BE2C (cell line): Measurements from ENCODE around the gene RALBP1.
"Not testable (repeated sequence)": the region's sequence is repeated elsewhere in the genome, so short reads cannot be mapped to it uniquely, and the experiment has no call there.

Source experiments
- DNase-seq: peaks from one replicate; pipeline ENCODE4 v3.0.0-alpha.2; 2020
- H3K27me3 ChIP-seq: fragments of 250-450 bp; sonication (Bioruptor Pico); 2 replicates; pipeline ENCODE4 v1.5.1; 2020; ENCODE audit warnings: mild to moderate bottlenecking
- H3K36me3 ChIP-seq: fragments of 250-450 bp; sonication (Bioruptor Pico); 2 replicates; pipeline ENCODE4 v1.5.1; 2020; ENCODE audit warnings: mild to moderate bottlenecking
- H3K4me1 ChIP-seq: fragments of 250-450 bp; sonication (Bioruptor Pico); 2 replicates; pipeline ENCODE4 v1.5.1; 2020
- H3K4me3 ChIP-seq: 2 replicates; pipeline ENCODE4 v1.5.1; 2011; ENCODE audit warnings: low read depth, low read length
- H3K9me3 ChIP-seq: fragments of 250-450 bp; sonication (Bioruptor Pico); 2 replicates; pipeline ENCODE4 v1.5.1; 2020
- CTCF ChIP-seq: IDR thresholded peaks from 2 replicates; pipeline ENCODE4 v1.5.1; 2012; ENCODE audit warnings: mild to moderate bottlenecking, low read depth, low read length

Gene RALBP1

DNA sequence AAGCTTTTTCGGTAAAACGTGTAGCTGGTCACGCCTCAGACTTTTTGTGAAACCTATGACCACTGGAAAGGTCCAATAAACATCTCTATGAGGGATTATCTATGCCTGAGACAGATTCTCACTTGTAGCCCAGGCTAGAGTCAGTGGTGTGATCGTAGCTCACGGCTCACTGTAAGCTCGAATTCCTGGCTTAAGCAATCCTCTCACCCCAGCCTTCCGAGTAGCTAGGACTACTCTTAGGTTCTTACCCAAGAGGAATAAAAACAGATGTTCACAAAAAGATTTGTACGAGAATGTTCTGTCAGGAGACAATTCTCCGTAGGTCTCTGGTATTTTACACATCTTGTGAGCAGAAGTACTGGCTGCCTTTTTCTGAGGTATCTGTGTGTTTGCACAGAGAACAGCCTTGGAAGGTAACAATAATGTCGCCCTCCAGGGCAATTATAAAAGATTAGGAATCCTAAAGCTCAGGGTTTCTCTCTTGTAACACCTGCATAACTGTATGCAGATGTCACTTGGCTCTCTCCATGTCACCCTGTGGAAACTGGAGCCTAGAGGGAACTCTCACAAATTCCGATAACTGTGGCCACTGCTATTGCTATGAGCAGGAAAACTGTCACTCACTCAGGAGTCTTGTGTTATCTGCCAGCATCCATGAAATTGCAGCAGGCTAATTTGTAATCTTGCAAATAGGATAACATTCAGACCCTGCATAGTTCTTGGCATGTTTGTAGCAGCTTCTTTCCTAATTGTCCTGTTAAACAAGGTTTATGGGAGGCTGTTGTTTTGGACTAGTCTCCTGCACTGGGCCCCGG lies 25.5 kb upstream of the RALBP1 start:
- TF ChIP-seq CTCF = no peak
- Histone ChIP-seq H3K36me3 (no peaks in the 10 kb centered on the region), H3K9me3 (no peaks in the 10 kb centered on the region), H3K4me1 (no peaks in the 10 kb centered on the region), H3K27me3 (no peaks in the 10 kb centered on the region), H3K4me3 (no peak overlapping the region)
- no peak for DNase-seq

GRCh38 chr18:9450920-9451319 lies 24.4 kb upstream of the RALBP1 start:
- not testable (repeated sequence) for H3K36me3 ChIP-seq, H3K4me1 ChIP-seq, DNase-seq, H3K4me3 ChIP-seq, H3K9me3 ChIP-seq, H3K27me3 ChIP-seq

DNA sequence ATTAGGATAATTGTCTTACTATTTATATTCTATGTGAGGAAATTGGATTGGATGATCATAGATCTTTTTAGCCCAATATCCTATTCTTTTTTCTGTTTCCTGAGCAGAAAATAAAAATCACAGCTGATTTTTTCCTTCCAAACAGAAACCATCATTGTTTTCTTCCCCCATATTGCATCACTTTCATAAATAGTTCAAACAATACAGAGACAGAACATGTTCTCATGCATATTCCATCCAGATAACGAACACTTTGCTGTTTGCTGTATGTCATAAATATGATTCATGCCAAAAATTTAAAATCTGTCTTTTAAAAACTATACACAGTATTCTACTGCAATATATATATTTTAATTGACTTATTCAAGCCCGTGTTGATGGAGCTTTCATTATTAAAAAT lies 22.0 kb upstream of the RALBP1 start:
- DNase-seq = no peak
- H3K36me3 ChIP-seq = no peaks in the 10 kb centered on the region
- H3K4me3 ChIP-seq = no peak overlapping the region
- H3K4me1 ChIP-seq = no peaks in the 10 kb centered on the region
- TF ChIP-seq CTCF = no peak
- H3K27me3 ChIP-seq = no peaks in the 10 kb centered on the region
- no peaks in the 10 kb centered on the region for H3K9me3 ChIP-seq

- H3K36me3 ChIP-seq = no peaks in the 10 kb centered on the region
- no peak for DNase-seq
- H3K9me3 ChIP-seq = no peaks in the 10 kb centered on the region
- TF ChIP-seq CTCF = no peak
- H3K27me3 ChIP-seq = no peaks in the 10 kb centered on the region
- H3K4me3 ChIP-seq = no peak overlapping the region
- H3K4me1 ChIP-seq = no peaks in the 10 kb centered on the region
Observed at GRCh38 chr18:9454061-9454703, 21.1 kb upstream of the RALBP1 start.

GRCh38 chr18:9455718-9456511 lies 19.4 kb upstream of the RALBP1 start:
- Histone ChIP-seq H3K4me1 (no peaks in the 10 kb centered on the region), H3K9me3 (no peaks in the 10 kb centered on the region), H3K27me3 (no peaks in the 10 kb centered on the region), H3K36me3 (no peaks in the 10 kb centered on the region), H3K4me3 (no peak overlapping the region)
- no peak for DNase-seq
- TF ChIP-seq CTCF = no peak

- no peaks in the 10 kb centered on the region for H3K27me3 ChIP-seq
- no peak for DNase-seq
- no peak for TF ChIP-seq CTCF
- no peak overlapping the region for H3K4me3 ChIP-seq
- H3K9me3 ChIP-seq = no peaks in the 10 kb centered on the region
- no peaks in the 10 kb centered on the region for H3K36me3 ChIP-seq
- no peaks in the 10 kb centered on the region for H3K4me1 ChIP-seq
Observed at GRCh38 chr18:9466127-9466526, 9.2 kb upstream of the RALBP1 start.
